Measurements from ENCODE around the gene PRR29. TPM values are rescaled to one million over a fixed set of nuclear protein-coding genes. Genes with fewer than 3 reads are reported as not detected.
A peak's percentile ranks its signal among the peaks of the same experiment; 100 is the strongest.

The PRR29 gene
- total and polyA plus RNA-seq, 4 donors = 8.0 to 36.8 (median 9.1) TPM

- H3K27ac ChIP-seq (ENCODE audit: low read depth in 1 of 2, low read length in 1 of 2) = no peak overlapping the region
- peaks cover 0 to 4% (median 0%) of the 10 kb centered on the region in 3 donors for H3K27me3 ChIP-seq (ENCODE audit: control insufficient read depth in 3 of 3, insufficient read depth in 3 of 3, low read length in 2 of 3)
- H3K36me3 ChIP-seq (ENCODE audit: control insufficient read depth in 4 of 4, insufficient read depth in 4 of 4, low read length in 4 of 4) = no peaks in the 10 kb centered on the region
- DNase-seq (no peak), ATAC-seq (ENCODE audit: insufficient read depth, low FRiP score) (no peak)
- no peak overlapping the region for H3K9ac ChIP-seq (ENCODE audit: insufficient read depth in 1 of 2, low read length in 2 of 2)
- 93 to 96% methylated on average over 11 of the region's 11 CpGs for WGBS, 2 donors
- no peaks in the 10 kb centered on the region for H3K9me3 ChIP-seq (ENCODE audit: control insufficient read depth in 4 of 4, insufficient read depth in 3 of 4, low read length in 3 of 4)
- H3K4me3 ChIP-seq = no peak overlapping the region
- no peak for TF ChIP-seq CTCF (IDR thresholded peaks at IDR 0.05; ENCODE audit: control extremely low read depth, extremely low read depth)
- H3K4me1 ChIP-seq (ENCODE audit: control insufficient read depth in 5 of 5, insufficient read depth in 5 of 5, low read length in 5 of 5) = peaks cover 0 to 22% (median 17%) of the 10 kb centered on the region in 5 donors
Observed at GRCh38 chr17:63996430-63997182, 1.5 kb upstream of the PRR29 start.

GRCh38 chr17:63997341-63998048 lies 656 bp upstream of the PRR29 start:
- Histone ChIP-seq H3K4me3 (no peak overlapping the region), H3K9me3 (ENCODE audit: control insufficient read depth in 4 of 4, insufficient read depth in 3 of 4, low read length in 3 of 4) (no peaks in the 10 kb centered on the region), H3K36me3 (ENCODE audit: control insufficient read depth in 4 of 4, insufficient read depth in 4 of 4, low read length in 4 of 4) (no peaks in the 10 kb centered on the region), H3K27me3 (ENCODE audit: control insufficient read depth in 3 of 3, insufficient read depth in 3 of 3, low read length in 2 of 3) (peaks cover 0 to 4% (median 0%) of the 10 kb centered on the region in 3 donors), H3K27ac (ENCODE audit: low read depth in 1 of 2, low read length in 1 of 2) (peak overlapping the region in 1 of 2 donors; percentile 18), H3K4me1 (ENCODE audit: control insufficient read depth in 5 of 5, insufficient read depth in 5 of 5, low read length in 5 of 5) (peaks cover 0 to 26% (median 21%) of the 10 kb centered on the region in 5 donors), H3K9ac (ENCODE audit: insufficient read depth in 1 of 2, low read length in 2 of 2) (no peak overlapping the region)
- 9 to 14% methylated on average over 19 of the region's 19 CpGs for WGBS, 2 donors
- TF ChIP-seq CTCF (IDR thresholded peaks at IDR 0.05; ENCODE audit: control extremely low read depth, extremely low read depth) = no peak
- peak in 1 of 3 donors; percentile 68 for DNase-seq
- no peak for ATAC-seq (ENCODE audit: insufficient read depth, low FRiP score)

- Histone ChIP-seq H3K9me3 (ENCODE audit: control insufficient read depth in 4 of 4, insufficient read depth in 3 of 4, low read length in 3 of 4) (no peaks in the 10 kb centered on the region), H3K27me3 (ENCODE audit: control insufficient read depth in 3 of 3, insufficient read depth in 3 of 3, low read length in 2 of 3) (no peaks in the 10 kb centered on the region), H3K27ac (ENCODE audit: low read depth in 1 of 2, low read length in 1 of 2) (no peak overlapping the region), H3K4me3 (no peak overlapping the region), H3K9ac (ENCODE audit: insufficient read depth in 1 of 2, low read length in 2 of 2) (no peak overlapping the region), H3K4me1 (ENCODE audit: control insufficient read depth in 5 of 5, insufficient read depth in 5 of 5, low read length in 5 of 5) (peaks cover 0 to 28% (median 21%) of the 10 kb centered on the region in 5 donors), H3K36me3 (ENCODE audit: control insufficient read depth in 4 of 4, insufficient read depth in 4 of 4, low read length in 4 of 4) (peaks cover 0 to 7% (median 0%) of the 10 kb centered on the region in 4 donors)
- WGBS, 2 donors = 21 to 26% methylated on average over 32 to 33 of the region's 33 CpGs
- no peak for TF ChIP-seq CTCF (IDR thresholded peaks at IDR 0.05; ENCODE audit: control extremely low read depth, extremely low read depth)
- ATAC-seq (ENCODE audit: insufficient read depth, low FRiP score) (no peak), DNase-seq (no peak)
Observed at GRCh38 chr17:63998721-63999679, 849 bp downstream of the PRR29 start.
